Stimulated activated CD8-positive, alpha-beta memory T cell treated with anti-CD3 and anti-CD28 coated beads, Interleukin-15, amount 100 ng/mL, for 4 hours (primary cell): ENCODE measurements around the gene ELANE.
"Not testable (repeated sequence)": the region's sequence is repeated elsewhere in the genome, so short reads cannot be mapped to it uniquely, and the experiment has no call there.

Experiments used
- DNase-seq, 2 donors: peaks; one replicate each; pipeline ENCODE4 v3.0.0-alpha.2; 2020; ENCODE audit warnings: low read depth in 2 of 2

Gene ELANE

GRCh38 chr19:862581-863314 is 10.6 kb downstream of the ELANE start:
- DNase-seq, result peak; percentile 37 to 64

- no peak for DNase-seq
Measured at GRCh38 chr19:863315-863620, 11.2 kb downstream of the ELANE start.

DNA sequence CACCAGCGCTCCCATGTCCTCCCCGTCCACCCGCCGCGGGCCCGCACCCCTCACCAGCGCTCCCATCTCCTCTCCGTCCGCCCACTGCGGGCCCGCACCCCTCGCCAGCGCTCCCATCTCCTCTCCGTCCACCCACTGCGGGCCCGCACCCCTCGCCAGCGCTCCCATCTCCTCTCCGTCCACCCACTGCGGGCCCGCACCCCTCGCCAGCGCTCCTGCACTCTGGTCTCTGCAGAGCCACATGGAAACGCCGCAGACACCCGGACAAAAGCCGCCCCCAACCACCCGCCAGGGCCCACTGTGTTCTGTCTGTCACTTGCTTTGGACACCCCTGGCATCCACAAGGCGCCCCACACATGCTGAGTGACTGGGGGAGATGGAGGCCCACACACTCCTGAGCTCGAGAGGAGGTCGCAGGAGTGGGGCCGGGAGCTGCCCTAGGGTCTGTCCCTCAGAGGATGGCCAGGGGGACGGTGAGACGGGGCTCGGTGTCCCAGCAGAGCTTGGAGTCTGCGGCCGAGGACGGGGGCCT is 14.7 kb downstream of the ELANE start:
- no peak for DNase-seq

DNA sequence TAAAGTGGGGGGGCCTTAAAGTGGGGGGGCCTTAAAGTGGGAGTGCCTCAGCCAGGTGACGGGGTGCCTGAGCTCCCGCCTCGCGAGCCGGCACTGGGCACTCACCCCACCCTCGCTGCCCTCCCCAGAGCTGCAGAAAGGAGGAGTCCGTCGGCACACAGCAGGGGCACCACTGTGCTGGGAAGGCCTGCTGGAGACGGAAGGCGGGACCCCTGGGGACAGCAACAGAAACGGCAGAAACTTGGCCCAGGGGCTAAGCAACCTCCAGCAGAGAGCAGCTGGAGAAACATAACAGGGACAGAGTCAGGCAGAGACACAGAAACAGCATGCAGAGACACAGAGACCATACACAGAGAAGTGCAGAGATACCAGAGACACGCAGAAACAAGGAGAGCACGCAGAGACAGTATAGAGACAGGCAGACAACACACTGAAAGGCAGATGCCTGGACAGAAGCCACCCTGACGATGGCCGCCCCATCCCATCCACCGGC is 15.2 kb downstream of the ELANE start:
- DNase-seq, result no peak

GRCh38 chr19:867855-868457 is 15.9 kb downstream of the ELANE start:
- DNase-seq, result no peak

- no peak for DNase-seq
Measured at GRCh38 chr19:868458-869244, 16.5 kb downstream of the ELANE start.

GRCh38 chr19:869245-870177 is 17.4 kb downstream of the ELANE start:
- DNase-seq, result no peak

DNA sequence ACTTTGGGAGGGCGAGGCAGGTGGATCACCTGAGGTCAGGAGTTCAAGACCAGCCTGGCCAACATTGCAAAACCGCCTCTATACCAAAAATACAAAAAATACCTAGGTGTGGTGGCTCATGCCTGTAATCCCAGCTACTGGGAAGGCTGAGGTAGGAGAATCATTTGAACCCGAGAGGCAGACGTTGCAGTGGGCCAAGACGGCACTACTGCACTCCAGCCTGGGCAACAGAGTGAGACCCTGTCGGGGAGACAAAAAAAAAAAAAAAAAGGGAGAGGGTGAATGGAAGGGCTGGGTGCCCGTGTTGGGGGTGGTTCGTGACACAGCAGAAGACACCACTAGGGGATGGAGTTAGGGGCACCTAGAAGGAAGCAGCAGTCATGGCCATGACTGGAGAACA is 18.2 kb downstream of the ELANE start:
- no peak for DNase-seq

DNA sequence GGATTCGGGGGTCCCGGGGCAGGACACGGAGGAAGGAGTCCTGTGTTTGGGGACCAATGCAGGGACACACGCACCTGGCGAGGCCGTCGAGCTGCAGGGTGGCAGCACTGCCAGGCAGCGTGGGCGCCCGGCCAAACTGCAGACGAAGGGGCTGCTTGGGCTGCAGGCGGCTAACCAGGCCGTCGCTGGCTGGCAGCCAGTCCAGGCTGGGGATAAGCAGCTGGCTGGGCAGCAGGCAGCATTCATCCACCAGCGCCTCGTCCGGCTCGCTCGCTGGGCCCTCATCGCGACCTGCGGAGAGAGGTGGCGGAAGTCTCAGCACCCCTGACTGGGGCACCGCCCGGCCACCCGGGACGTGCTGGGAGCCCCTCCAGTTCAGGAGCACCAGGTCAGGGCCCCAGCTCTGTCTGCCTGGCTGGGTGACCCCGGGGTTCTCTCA is 18.9 kb downstream of the ELANE start:
- DNase-seq, result no peak

GRCh38 chr19:871446-872265 is 19.6 kb downstream of the ELANE start:
- no peak for DNase-seq

GRCh38 chr19:872266-872951 is 20.3 kb downstream of the ELANE start:
- peak in 1 of 2 donors; percentile 63 for DNase-seq

GRCh38 chr19:873084-873483 is 21.0 kb downstream of the ELANE start:
- DNase-seq, result peak in 1 of 2 donors; percentile 49

DNA sequence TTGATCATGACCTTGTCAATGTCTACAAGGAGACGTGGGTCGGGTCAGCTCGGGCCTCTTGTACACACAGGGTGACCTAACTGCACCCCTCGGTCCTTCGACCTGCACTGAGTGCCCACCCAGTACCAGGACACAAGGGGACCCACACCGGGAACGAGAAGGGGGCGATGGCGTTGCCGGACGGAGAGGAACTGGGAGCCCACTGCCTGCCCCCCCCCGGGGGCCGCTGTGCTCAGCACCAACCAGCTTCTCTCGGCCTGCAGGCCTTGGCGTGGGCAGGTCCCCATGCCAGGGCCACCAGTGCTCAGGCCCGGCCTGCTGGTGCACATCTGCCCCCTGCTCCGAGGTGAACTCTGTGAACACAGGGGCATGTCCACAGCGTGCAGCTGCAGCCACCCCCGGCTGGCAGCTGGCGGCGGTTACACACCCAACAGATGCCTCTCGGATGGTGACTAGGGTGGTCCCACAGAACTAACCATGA is 21.5 kb downstream of the ELANE start:
- DNase-seq, result no peak

DNA sequence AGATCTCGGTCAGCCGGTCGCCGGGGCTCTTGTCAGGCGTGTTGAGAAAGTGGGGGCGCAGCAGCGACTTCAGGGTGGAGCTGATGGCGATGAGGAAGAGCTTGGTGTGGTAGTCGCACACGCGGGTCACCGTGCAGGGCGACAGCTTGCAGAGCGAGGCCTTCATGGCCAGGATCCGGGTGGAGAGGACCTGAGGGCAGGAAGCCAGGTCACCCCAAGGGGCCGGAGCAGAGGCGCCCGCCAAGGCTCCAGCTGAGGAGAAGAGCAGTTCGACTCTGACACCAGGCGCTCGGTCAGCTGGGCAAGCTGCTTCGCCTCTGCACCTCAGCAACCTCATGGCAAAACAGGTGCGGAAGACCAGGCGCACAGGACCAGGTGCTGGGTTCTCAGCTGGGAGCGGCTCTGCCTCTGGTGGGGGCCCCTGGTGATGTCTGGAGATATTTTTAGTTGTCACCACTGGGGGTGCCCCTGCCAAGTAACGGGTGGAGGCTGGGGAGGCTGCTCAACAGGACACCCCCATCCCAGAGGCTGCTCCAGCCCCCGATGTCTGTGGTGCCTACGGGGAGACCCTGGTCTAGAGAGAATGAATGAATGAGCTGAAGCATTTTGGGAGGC is 23.3 kb downstream of the ELANE start:
- DNase-seq, result no peak

DNA sequence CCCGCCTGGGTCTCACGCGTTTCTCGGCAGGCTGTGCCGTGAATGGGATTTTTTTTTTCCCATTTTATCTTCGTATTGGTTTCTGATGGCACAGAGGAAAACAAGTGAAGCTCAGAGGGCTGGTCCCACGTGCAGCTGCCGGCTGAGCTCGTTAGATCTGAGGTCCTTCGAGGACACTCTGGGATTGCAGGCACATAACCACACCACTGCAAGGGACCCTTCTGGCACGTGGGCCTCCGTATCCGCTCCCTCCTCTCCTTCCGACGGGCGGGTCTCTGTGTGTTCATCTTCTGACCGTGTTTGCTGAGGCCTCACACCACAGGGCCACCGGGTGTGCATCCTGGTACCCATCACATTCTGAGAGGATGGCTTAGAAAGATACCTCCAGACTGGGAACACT is 24.0 kb downstream of the ELANE start:
- no peak for DNase-seq

GRCh38 chr19:876780-877314 is 24.7 kb downstream of the ELANE start:
- DNase-seq, result no peak

DNA sequence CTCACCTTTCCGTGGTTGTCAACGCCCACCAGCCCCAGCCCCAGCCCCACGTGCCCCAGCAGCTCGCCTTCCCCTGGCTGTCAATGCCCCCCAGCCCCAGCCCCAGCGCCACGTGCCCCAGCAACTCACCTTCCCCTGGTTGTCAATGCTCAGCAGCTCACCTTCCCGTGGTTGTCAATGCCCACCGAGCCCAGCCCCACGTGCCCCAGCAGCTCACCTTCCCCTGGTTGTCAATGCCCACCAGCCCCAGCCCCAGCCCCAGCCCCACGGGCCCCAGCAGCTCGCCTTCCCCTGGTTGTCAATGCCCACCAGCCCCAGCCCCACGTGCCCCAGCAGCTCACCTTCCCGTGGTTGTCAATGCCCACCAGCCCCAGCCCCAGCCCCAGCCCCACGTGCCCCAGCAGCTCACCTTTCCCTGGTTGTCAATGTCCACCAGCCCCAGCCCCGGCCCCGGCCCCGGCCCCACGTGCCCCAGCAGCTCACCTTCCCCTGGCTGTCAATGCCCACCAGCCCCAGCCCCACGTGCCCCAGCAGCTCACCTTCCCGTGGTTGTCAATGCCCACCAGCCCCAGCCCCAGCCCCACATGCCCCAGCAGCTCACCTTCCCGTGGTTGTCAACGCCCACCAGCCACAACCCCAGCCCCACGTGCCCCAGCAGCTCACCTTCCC is 26.0 kb downstream of the ELANE start:
- DNase-seq, result not testable (repeated sequence)

GRCh38 chr19:878751-879561 is 26.9 kb downstream of the ELANE start:
- DNase-seq, result not testable (repeated sequence)
